HG02642 (cell line): ENCODE measurements around the gene IGF1.
"Not testable (repeated sequence)": the region's sequence is repeated elsewhere in the genome, so short reads cannot be mapped to it uniquely, and the experiment has no call there.

Source experiments
- ATAC-seq: cut with Tn5 transposase; IDR thresholded peaks from one replicate; pipeline ENCODE4 v1.9.1; 2021; ENCODE audit warnings: mild to moderate bottlenecking; ENCODE audit not compliant: unreplicated experiment, poor library complexity

IGF1 gene

DNA sequence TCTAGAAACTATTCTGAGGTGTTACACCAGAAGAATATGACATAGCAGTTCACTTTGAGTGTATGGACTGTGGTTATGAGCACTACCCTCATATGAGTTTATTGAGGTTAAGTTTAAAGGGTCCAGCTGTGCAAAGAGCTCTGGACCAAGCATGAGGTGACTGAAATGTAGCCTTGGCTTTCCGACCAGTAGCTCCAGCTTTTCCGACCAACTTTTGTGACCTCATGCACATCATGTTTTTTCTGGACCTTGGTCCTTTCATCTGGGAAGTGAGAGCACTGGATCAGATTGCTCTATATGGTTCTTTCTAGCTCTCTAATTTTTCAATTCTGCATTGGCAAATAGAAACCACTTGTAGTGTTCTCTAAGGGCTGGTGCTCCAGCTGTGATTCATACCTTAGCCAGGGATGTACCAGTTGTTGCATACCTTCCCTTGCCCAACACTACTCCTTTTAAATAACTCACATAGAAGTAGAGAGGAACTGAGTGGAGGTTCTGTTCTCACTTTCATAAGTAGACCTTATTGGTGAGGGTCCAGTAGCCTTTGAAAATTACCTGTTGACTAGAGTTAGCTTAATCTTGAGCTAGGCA lies 16.6 kb downstream of the IGF1 start:
- ATAC-seq, result no peak

DNA sequence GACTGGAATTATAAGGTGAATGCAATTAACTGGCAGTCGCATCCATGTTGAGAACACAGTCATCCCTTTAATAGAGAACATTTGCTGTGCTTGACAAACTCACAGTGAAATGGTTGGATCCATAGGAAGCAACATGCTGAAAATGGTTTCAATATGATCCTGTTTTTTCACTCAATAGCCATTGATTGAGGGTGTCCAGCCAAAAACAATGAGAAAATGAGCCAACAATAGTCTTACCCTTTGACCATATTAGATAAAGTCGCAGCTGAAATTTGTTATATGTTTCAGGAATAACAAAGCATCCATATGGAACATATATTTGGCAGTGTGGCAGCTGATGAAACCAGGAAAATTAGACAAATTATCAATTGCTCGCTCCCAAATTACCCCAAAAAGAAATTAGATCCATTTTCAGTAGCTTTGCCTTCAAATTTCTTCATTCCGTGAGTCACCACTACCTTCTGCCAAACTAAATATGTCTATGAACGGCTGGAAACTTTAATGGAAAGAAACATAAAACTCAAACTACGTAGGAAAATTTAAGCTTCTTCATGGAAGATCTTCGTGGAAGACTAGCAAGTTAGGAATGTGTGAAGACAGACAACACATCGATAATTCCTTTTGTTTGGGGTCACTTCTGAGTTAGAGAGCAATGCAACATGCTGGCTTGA lies 17.4 kb downstream of the IGF1 start:
- no peak for ATAC-seq

DNA sequence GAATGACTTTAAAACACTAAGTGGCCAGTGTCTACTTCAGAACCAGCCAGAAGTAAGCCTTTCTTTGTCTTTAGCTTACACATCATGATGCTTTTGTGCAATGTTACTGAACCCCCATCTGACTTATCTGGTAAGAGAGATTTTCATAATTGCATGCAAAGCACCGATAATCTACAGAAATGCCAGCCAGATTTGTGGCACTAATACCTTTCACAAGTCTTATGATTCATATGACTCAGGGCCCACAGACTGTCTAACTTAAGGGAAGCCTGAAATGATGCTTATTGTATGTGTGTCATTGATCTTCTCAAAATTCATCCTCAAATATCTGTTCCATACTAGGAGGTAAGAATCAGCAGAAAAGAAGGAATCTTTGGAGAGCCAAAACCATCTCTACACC lies 18.0 kb downstream of the IGF1 start:
- no peak for ATAC-seq

DNA sequence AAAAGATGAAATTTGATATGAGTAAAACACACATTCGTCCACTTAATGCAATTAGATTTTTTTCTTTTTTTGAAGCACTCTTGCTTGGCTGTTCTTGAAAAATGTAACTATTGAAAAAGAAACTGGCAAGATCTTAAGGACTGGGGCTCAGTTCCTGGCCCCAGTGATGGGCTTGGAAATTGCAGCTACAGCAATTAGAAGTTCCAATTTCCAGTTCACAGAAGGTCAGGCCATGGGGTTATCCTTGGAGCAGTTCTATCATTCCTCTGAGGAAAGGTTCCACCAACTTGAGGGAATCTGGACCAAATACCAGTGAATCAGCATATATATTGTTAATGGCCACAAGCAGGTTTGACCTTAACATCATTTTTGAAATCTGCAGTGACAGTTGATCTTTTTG lies 18.9 kb downstream of the IGF1 start:
- no peak for ATAC-seq

DNA sequence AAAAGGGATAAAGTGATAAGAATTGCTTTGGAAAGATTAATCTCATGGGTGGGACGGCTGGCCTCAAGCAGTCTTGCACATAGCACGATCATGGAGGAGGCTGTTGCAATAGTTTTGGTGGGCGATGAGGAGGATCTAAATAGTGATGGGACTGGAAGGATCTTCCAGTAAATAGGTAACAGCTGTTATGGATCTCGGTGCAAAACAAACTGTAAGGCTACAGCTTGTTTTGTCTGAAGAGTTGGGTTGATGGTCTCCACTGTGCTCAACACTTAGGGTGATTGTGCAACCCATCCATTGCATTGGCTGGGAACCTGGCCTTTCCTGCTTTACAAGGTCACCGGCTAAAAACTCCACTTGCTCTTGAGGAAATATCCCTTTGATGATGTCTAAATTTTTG lies 21.0 kb downstream of the IGF1 start:
- no peak for ATAC-seq

DNA sequence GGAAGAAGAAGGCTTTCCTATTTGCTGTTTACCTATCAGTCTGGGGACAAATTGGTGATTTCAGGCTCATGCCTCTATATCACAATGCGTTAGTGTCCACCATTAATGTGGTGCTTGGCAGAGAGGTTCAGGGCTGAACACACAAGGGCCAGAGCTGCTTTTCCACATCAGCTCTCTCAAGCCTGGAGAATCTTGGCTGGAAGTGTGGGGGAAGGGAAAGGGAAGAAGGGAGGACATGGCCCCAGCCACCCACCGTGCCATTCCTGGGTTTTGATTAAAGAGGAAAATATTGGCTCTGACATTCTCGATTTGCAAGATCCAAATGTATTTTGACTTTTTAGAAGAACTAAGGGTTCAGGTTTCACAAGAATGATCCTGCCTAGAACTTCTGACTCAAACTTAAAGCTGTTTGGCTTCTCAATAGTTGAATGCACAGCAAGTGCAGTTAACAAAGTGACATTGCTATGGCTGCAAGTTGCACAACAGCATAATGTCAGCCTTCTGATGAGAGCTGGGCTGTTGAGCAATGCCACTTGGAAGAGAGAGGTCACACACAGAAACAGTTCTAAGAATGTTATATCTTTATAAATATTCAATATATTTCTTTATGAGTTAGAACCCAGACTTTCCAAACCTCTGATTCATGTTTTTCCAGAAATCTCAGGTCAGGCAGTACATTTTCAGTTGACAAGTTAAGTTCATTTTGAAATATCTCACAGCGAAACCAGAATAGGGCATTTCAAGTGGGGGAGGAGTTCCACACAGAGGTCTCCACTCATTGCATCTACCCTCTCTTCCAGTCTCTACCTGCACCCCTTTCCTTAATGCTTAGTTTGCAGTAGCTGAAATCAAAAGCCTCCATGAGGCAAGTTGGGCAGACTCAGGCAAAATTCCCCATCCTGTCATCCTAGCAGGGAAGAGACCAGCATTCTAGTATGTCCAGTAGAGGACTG lies 25.3 kb downstream of the IGF1 start:
- no peak for ATAC-seq

DNA sequence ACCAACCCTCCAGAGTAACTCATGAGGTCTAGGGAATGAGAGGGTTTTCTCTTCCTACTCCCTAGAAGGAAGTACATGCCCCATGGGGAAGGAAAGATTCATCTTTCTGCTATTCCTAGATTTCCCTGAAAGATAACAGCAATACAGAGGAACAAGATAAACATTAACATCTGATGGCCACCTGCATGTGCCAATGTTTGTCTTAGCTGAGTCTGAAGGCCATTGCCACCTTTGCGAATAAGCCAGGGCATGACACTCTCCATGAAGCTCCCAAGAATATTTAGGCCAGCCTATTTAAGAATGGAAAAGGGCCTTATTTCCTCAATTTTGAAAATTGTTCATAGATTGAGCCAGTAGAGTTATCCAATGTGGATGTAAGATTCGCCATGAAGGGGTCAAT lies 26.0 kb downstream of the IGF1 start:
- ATAC-seq, result no peak

DNA sequence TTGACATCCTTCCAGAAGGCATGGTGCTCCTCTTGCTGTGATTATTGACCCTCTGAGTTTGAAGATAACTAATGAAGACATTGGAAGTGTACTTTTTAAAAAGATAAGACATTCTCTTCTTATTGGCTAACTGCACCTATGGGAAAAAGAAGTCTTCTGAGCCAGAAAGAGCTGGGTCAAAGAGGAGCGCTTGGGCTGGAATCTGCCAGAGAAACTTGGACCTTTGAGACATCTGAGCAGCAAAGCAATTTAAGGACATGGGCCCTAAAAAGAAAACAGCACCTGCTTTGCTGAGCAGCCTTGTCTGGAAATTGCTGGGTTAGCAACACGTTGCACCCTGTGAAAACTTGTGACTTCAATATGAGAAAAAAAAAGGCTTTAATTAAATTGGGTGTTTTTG lies 27.8 kb downstream of the IGF1 start:
- no peak for ATAC-seq

DNA sequence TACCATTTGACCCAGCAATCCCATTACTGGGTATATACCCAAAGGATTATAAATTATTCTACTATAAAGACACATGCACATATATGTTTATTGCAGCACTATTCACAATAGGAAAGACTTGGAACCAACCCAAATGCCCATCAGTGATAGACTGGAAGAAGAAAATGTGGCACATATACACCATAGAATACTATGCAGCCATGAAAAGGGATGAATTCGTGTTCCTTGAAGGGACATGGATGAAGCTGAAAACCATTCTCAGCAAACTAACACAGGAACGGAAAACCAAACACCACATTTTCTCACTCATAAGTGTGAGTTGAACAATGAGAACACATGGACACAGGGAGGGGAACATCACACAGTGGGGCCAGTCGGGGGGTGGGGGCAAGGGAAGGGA lies 31.3 kb downstream of the IGF1 start:
- not testable (repeated sequence) for ATAC-seq

DNA sequence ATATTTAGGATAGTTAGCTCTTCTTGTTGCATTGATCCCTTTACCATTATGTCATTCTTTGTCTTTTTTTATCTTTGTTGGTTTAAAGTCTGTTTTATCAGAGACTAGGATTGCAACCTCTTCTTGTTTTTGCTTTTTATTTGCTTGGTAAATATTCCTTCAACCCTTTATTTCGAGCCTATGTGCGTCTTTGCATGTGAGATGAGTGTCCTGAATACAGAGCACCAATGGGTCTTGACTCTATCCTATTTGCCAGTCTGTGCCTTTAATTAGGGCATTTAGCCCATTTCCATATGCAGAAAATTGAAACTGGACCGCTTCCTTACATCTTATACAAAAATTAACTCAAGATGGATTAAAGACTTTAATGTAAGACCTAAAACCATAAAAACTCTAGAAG lies 32.9 kb downstream of the IGF1 start:
- ATAC-seq, result not testable (repeated sequence)

DNA sequence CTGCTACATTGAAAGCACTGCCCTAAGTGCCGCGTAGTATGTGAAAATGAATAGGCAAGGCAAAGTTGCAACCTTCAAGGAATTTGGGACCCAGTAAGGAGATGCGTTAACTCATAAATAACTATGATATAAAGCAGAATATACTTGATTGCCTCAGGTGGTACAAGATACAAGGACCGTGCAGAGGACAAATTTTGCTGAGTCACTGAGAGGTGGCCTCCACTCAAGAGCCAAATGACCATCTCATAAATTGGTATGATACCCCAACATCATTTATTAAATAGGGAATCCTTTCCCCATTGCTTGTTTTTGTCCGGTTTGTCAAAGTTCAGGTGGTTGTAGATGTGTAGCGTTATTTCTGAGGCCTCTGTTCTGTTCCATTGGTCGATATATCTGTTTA lies 35.7 kb downstream of the IGF1 start:
- ATAC-seq, result no peak

DNA sequence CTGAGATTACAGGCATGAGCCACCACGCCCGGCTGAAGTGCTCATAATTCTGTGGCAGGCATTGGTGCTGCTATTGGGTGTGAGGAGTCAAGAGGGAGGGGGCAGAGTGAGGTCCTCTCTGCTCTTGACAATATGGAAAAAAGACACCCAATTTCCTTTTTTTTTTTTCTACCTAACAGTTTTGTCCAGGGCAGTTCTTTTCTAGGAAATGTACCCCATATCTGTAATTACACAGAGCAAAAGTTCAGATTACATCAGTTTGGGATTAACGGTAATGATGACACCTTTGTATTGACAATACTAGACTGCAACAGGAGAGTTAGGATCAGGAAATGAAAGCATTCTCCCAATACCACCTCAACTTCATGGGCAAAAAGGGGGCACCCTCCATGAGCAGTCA lies 36.3 kb downstream of the IGF1 start:
- no peak for ATAC-seq

DNA sequence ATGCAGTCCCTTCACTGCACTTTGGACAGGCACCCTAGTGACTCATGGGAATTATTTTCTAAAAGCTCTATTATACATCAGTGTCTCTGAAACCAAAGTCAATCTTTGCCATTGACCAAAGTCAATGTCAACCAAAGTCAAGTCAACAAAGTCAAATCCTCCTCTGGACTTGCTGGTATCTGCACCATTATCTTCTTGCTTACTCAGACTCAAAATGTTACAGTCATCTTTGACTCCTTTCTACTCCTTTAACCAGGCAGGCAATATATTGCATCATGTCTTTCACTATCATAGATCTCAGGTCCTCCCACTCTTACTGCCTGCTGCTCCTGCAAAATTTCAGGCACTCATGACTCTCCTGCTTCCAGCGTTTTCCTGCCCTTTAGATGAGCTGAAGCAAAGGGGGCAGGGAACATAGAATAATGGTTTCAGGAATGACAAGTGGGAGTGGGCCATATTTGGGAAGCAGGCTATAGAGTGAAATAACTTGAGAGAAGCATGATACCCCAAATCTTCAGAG lies 39.2 kb downstream of the IGF1 start:
- ATAC-seq, result no peak

DNA sequence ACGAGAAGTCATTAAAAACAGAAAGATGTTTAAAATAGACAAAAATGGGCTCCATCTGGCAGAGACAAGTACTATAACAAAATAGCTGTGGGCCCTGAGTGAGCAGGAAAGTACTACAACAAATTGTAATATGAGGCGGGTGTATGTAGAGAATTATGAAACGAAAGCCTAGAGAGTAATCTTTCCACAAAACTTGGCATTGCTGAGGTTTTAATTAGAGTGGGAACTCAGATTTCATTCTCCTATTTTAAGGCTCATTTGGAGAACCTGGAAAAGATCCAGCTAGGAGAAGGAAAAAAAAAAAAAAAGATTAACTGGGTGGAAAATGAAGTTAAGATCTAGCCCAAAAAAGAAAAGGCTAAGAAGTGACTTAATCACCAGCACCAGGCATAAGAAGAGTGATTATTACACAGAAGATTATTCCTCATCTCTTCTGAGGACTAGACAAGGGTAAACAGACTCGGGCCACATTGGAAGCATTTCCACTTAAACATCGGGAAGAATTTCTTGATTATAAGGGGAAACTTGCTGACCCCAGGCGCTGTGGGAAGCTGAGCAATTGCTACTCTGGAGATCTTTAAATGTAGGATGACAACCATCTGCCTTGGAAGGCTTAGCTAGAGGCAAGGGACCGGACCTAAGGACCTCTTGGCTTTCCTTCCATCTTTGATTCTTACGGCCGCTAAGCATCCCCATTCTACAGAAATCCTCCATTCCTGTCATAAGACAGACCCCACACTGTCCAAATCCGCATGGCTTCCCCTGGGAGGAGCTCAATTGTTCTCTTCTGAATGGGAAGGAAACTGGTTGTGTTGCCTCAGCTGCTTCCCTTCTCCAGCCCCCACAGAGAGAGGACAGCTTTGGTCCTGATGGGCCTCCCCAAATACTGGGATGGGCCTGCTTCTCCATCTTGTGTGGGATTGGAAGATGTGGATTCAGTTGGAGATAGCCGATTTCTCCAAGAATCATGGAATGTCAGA lies 40.6 kb downstream of the IGF1 start:
- no peak for ATAC-seq

DNA sequence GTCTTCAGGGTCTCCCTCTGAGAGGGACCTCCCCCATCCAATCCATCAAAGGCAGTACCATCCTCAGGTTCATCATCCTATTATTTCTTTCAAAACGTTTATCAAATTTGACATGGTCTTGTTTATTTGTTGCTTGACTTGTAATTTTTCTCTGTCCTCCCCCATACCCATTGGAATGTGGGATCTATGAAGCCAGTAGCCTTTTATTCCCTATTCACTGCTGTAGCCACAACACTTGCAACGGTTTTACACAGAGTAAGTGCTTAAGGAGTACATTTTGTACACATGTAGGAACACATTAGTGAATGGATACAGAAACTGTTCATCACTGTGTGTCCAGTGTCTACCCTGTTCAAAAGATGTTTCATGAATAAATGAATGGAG lies 41.5 kb downstream of the IGF1 start:
- ATAC-seq, result no peak

DNA sequence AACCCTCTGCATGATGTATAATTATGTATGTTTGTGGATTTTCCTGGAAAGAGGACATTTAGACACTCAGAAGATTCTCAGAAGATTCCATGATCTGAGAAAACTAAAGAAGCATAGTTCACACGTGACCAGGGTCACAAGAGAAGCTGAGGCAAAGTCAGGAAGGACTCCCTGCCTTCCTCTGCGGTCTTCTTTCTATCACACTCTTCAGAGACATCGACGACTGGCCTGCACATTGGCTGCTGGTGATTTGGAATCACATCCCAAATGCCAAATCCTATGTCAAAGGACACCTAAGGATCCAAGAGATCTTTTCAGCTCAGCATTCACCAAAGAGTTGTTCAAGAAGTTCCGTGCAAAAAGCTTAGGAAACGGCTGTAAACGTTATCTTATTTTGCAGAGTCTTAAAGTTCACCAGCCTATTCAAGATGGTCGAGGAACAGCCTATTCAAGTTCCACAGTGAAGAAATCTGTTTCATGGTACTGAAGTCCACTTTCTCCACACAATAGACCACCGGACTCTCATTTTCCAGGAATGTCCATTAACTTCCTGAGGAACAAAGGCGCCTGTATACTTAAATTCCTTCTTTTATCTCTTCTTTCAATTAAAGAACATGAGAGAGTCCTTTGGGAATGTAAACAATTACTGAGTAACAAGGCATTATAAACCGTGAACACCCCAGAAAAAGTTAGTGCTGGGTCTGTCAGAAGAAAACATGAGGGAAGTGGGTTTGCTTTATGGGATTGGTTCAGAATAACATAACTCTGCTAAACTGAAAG lies 42.1 kb downstream of the IGF1 start:
- ATAC-seq, result no peak

DNA sequence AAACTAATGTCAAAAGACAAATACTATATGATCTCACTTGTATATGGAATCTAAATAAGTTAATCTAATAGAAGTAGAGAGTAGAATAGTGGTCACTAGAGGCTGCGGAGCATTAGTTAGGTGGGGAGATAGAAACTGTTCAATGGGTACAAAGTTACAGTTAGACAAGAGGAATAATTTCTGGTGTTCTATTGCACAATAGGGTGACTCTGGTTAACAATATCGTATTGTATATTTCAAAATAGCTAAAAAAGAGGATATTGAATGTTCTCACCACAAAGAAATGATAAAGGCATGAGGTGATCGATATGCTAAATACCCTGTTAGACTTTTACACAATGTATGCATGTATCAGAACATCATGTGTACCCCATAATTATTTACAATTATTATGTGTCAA lies 42.9 kb downstream of the IGF1 start:
- no peak for ATAC-seq

DNA sequence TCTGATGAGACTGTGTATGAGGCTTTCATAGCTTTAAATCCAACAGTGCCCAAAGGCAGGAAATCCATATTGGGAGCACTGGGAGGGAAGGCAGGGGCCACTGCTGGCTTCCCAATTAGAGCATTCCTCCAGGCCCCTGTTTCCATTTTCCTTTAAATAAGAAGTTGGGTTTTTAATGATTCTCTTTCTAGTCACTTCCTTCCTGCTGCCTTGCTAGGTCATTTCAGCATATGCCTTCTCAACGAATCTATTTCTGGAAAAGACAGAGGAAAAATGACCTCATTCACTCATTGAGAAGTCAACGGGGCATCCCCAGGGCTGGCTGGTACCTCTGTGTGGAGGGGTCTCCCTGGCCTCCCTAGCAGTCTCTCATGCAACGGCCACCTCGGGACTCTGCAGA lies 43.5 kb downstream of the IGF1 start:
- ATAC-seq, result no peak

DNA sequence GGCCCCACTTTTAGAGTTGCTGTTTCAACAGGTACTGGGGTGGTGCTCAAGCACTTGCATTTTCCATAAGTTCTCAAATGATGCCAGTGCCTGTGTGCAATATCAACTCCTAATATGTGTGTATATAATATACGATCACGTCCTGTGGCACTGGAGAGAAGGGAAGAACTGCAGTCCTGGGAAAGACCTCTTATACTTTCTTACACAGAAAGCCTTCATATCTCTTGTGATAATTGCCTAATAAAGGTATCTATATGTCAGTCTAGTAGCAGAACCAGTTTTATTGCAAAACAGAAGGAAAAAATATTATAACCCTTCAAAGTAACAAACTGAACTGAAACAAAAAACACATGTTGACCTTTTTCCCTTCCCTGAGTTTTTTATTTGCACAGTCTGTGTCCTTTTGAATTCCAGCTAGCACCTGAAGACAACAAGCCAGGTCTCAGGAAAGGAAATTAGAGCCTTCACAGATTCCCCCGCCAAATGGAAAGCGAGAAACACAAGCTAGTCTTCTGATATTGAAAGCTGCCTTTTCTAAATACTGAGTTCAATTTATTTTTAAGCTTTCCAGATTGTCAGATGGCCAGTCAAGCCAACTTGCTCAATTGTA lies 44.4 kb downstream of the IGF1 start:
- ATAC-seq, result no peak
